SK-N-SH (cell line): ENCODE data around the gene ZNF592.

Experiments
- CTCF ChIP-seq: fragments of 200-600 bp; sonication (generic); IDR thresholded peaks from 2 replicates; pipeline ENCODE4 v1.6.1; 2017; ENCODE audit warnings: antibody characterized with exemption, mild to moderate bottlenecking, moderate library complexity
- ELF1 ChIP-seq: IDR thresholded peaks from 2 replicates; pipeline ENCODE4 v1.4.0; 2012
- EP300 ChIP-seq, 2 experiments: IDR thresholded peaks; 2 replicates each; pipeline versions ENCODE4 v1.4.0 to v1.6.1; 2012; ENCODE audit warnings: borderline replicate concordance in 1 of 2, low read depth in 1 of 2, low read length in 1 of 2
- GABPA ChIP-seq: IDR thresholded peaks from 2 replicates; pipeline ENCODE4 v1.4.0; 2012; ENCODE audit warnings: low read depth, mild to moderate bottlenecking
- JUND ChIP-seq: IDR thresholded peaks from 2 replicates; pipeline ENCODE4 v1.4.0; 2012
- MXI1 ChIP-seq: IDR thresholded peaks from 2 replicates; pipeline ENCODE4 v1.6.1; 2012; ENCODE audit warnings: mild to moderate bottlenecking, low read depth, low read length, improper control_type of control experiment
- NFIC ChIP-seq: IDR thresholded peaks from 2 replicates; pipeline ENCODE4 v1.4.0; 2012; ENCODE audit warnings: borderline replicate concordance
- POLR2AphosphoS5 ChIP-seq: IDR thresholded peaks from 2 replicates; pipeline ENCODE4 v1.6.1; 2012; ENCODE audit warnings: low read depth, low read length
- RCOR1 ChIP-seq: fragments of 150-350 bp; IDR thresholded peaks from 2 replicates; pipeline ENCODE4 v1.6.1; 2017; ENCODE audit warnings: antibody characterized with exemption, low read length
- TCF12 ChIP-seq: IDR thresholded peaks from 2 replicates; pipeline ENCODE4 v1.4.0; 2012

GRCh38 chr15:84819791-84820190, 71.4 kb downstream of the ZNF592 start:
- no peak for TF ChIP-seq JUND
- TF ChIP-seq POLR2AphosphoS5, result no peak
- no peak for TF ChIP-seq NFIC
- no peak for TF ChIP-seq CTCF
- no peak for TF ChIP-seq ELF1
- TF ChIP-seq GABPA, result no peak
- no peak for TF ChIP-seq RCOR1
- TF ChIP-seq EP300 (IDR thresholded peaks at IDR 0.05; ENCODE audit: borderline replicate concordance in 1 of 2, low read depth in 1 of 2, low read length in 1 of 2), result no peak
- TF ChIP-seq MXI1, result no peak
- TF ChIP-seq TCF12, result no peak
